Stimulated activated naive CD4-positive, alpha-beta T cell (primary cell): Measurements from ENCODE around the gene CCDC178.
A peak's percentile ranks its signal among the peaks of the same experiment; 100 is the strongest.
"Not testable (repeated sequence)": the region's sequence is repeated elsewhere in the genome, so short reads cannot be mapped to it uniquely, and the experiment has no call there.

Experiments used
- DNase-seq, 6 experiments: peaks; one replicate each; lab custom pipeline; 2025; lab: John Stamatoyannopoulos, UW

Gene CCDC178

DNA sequence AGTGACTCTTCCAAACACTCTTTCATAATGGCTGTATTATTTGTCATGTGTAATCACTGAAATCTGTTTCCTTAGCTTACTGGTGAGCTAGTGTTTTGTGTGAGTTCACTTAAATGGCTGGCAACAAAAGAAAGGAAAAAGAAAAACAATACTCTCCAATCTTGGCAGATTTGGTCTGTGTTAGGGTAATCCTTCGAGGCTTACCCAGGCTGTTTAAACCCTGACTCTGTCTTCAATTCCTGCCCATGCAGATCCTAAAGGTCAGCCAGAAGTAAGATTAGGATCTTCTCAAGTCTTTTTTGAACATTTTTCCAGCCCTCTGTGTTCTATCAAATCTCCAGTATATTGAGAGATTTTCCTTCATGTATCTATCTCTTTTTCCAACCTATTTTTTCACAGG, 85.3 kb downstream of the CCDC178 start:
- DNase-seq, result no peak

DNA sequence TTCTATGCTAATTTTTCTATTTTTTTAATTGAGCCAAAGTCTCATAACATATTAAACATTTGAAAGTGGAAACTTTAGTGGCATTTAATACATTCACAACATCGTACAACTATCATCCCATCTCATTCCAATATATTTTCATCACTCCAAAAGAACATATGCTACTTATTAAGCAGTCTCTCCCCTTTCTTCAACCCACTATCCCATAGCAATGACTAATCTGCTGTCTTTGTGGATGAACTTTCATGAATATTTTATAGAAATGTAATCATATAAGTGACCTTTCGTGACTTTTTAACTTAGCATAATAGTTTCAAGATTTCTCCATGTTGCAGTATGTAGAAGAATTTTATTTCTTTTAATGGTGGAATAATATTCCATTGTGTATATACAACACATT, 90.3 kb downstream of the CCDC178 start:
- no peak for DNase-seq

GRCh38 chr18:33339733-33340132, 100.8 kb downstream of the CCDC178 start:
- not testable (repeated sequence) for DNase-seq

DNA sequence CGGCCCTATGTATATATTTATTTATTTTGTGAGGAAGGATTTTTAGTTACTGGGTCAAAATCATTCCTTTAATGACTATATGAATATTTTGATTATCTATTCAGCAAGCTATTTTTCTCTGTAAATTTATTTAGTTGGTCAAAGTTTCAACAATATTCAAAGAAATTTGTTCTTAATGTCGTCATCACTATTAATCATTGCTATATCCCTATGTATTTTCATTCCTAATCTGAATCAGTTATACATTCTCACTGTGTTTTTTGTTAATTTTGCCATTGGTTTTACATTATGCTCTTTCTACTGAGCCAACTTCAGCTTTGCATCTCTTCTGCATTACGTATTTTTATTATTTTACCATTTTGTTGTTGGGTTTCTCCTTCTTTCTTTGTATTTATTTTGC, 105.7 kb downstream of the CCDC178 start:
- DNase-seq, result no peak

DNA sequence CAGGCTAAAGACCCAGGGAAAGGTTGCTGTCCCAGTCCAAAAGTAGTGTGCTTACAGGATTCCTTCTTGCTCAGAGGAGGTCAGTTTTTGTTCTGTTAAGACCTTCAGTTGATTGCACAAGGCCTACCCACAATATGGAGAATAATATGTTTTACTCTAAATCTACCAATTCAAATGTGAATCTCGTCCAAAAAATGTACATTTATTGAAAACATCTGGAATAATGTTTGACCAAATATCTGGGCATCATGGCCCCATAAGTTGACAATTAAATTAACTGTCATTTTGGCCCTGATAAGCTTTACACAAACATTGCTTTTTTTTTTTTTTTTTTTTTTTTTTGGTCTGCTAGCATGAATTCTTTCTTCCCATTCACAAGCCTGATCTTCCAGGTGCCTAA, 109.8 kb downstream of the CCDC178 start:
- no peak for DNase-seq

- DNase-seq, result no peak
These were observed 113.5 kb downstream of the CCDC178 start for GRCh38 chr18:33326975-33327374.

DNA sequence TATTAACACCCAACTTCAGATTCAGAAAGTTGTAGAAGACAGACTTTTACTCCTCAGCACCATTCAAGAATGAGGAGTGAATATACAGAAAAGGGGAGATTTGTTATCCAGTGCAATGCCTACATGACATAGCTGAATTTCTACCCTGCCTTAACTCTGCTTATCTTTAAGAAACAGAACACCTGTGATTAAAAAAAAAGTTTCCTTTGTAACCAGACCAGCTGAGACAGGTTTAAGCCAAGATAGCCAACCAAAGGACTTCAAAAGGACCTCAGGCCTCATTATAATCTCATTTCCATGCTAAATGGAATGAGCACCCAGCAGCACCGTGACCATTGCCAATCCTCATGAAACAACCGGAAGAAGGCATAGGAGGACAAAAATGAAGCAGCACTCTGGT, 122.9 kb downstream of the CCDC178 start:
- DNase-seq, result no peak

GRCh38 chr18:33316146-33316587, 124.4 kb downstream of the CCDC178 start:
- no peak for DNase-seq

GRCh38 chr18:33307520-33307919, 133.0 kb downstream of the CCDC178 start:
- no peak for DNase-seq

DNA sequence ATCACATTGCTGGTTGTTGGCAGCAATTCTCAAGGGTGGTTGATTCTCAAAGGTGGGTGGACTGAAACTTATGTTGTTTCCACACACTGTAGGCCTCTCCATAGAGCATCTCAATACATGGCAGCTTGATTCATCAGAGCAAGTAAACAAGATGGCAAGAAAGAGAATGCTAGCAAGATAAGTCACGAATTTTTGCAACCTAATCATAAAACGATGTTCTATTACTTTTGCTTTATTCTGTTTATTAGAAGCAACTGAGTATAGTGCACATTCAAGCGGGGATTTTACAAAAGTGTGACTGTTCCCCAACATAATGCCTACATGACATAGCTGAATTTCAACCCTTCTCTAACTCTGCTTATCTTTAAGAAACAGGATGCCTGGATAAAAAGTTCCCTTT, 136.2 kb downstream of the CCDC178 start:
- DNase-seq, result no peak

- no peak for DNase-seq
These were observed 149.0 kb downstream of the CCDC178 start for GRCh38 chr18:33291539-33291938.

DNA sequence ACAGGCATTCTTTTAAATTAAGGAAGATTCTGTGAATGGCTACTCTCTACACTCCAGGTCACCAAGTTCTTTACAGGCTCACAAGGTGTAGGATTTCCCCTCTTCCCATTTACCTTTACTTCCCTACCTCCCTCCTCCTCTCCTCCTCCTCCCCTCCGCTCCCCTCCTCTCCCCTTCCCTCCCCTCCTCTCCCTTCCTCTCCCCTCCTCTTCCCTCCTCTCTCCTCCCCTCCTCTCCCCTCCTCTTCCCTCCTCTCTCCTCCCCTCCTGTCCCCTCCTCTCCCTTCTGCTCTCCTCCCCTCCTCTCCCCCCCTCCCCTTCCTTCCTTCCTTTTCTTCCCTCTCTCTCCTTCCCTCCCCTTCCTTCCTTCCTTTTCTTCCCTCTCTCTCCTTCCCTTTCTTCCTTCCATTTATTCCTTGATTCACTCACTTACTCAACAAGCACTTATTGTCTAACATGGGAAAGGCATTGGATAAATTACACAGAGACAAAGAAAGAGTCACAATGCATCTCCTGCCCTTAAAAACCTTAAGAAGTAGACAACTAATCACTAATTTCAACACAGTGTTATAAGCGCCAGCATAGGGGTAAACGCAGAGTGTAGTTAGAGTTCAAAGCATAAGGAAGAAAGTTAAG, 152.3 kb downstream of the CCDC178 start:
- no peak for DNase-seq

DNA sequence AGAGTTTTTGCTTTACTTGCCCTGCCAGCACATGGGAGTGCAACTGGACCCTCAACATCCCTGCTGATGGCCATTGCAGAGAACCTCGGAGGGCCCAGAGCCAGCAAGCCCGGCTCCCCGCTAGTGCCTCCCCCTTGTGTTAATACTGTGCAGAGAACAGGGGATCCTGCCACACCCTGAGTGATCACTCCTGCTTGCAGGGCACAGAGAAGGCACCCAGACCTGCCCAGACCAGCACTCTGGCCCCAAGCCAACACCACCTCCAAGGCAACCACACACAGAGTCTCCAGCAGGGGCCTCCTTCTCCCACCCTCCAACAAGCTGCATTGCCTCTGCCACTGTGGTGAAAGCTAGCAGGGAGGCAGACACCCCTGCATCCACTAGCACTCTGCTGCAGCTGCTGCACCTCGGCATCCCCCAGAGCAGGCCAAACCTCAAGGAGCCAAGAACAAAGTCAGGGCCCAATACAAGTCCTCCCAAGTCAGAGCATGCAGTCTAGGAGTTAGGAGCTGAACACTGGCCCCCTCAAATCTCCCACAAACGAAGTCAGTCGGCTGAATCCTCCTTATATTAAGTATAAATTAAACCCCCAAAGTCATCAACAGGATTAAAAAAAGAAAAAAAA, 157.7 kb downstream of the CCDC178 start:
- no peak for DNase-seq

DNA sequence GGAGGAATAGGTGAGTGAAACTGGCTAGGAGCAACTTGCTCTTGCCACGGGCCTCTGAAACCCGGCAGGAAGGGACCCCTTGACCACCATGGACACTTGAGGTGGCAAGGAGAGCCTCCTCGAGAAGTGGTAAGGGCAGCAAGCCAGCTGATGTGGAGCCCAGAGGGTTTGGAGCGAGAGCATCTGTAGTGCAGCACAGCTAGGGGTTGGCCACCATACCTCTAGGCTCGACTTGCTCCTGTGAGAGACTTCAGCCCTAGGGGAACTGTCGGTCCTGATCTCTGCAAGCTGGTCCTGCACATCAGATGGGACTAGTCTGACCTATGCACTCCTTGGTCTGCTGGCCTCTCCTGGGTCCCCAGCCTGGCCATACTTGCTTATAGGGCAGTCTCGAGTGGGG, 158.4 kb downstream of the CCDC178 start:
- DNase-seq, result no peak

DNA sequence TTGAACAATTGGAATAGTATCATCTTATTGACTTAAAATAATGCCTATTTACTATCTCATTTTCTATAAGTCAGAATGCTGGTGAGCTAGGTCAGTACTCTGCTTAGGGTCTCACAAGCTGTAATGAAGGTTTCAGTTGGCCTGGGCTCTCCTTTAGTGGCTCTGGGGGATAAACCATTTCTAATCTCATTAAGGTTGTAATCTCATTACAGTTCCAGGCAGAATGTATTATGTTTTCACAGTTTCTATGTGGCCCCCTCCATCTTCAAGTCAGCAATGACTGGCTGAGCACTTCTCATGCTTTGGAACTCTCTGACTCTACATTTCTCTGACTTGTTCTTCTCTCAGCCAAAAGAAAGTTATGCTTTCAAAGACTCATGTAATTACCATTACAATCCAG, 163.1 kb downstream of the CCDC178 start:
- no peak for DNase-seq

GRCh38 chr18:33275843-33276242, 164.7 kb downstream of the CCDC178 start:
- DNase-seq, result no peak

- no peak for DNase-seq
These were observed 170.2 kb downstream of the CCDC178 start for GRCh38 chr18:33270297-33270696.

- no peak for DNase-seq
These were observed 171.3 kb downstream of the CCDC178 start for GRCh38 chr18:33269223-33269622.

- no peak for DNase-seq
These were observed 176.0 kb downstream of the CCDC178 start for GRCh38 chr18:33264566-33264965.

GRCh38 chr18:33239298-33239697, 201.2 kb downstream of the CCDC178 start:
- no peak for DNase-seq

DNA sequence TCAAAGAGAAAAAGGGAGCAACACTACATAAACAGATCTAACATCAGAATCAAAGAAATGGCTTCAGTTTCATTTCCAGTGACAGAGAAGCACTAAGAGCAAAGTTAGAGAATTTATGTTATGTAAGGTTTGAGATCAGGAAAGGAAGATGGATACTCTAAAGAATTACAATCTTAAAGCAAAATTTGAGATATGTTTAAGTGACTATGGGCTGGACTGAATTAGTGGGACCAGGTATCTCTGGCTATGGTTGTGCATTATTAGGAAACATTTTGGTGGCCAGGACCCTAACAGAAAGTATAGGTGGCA, 208.2 kb downstream of the CCDC178 start:
- DNase-seq, result no peak

- DNase-seq, result peak in 4 of 6 experiments; percentile 1 to 21 (median 17)
These were observed 208.8 kb downstream of the CCDC178 start for GRCh38 chr18:33231474-33232317.

DNA sequence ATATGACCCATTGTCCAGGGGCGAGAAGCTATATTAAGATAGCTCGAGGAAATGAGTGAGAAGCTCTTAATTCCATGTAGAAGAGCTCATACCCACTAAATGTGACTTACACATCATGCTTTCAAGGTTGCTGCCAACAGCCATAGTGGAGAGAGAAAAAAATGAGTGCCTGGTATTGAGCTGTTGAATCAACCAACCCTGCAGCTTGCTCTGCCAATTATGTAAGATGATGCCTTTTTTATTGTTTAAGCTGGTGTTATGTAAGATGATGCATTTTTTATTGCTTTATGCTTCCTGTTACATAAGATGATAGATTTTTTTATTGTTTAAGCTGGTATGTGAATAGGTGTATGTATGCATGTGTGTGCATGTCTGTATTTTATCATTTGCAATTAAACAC, 228.2 kb downstream of the CCDC178 start:
- DNase-seq, result no peak
